ENCODE results near the gene ADPRS.

GRCh38 chr1:36098650-36099365 is 10.1 kb downstream of the ADPRS start:
- TF ChIP-seq CTCF (IDR thresholded peaks at IDR 0.05) (no peak), EZH2 (IDR thresholded peaks at IDR 0.05) (no peak)
